Skin epidermis (tissue), 12 donors: ENCODE results near the gene DIRAS2.

Experiments used
- H3K27ac ChIP-seq, 21 experiments: fragments of 200-600 bp; sonication (generic) in 11 of 21; one replicate each; pipeline ENCODE4 v1.5.0; 2020; ENCODE audit warnings: mild to moderate bottlenecking in 3 of 21, inconsistent platforms in 2 of 21, moderate library complexity in 2 of 21
- H3K4me3 ChIP-seq, 7 experiments: fragments of 200-600 bp; sonication (generic) in 2 of 7; one replicate each; pipeline ENCODE4 v1.5.0; 2020; ENCODE audit warnings: inconsistent platforms in 2 of 7, mild to moderate bottlenecking in 2 of 7, moderate library complexity in 1 of 7

DIRAS2 gene

GRCh38 chr9:90616806-90617205, 25.8 kb downstream of the DIRAS2 start:
- no peak overlapping the region for H3K27ac ChIP-seq

GRCh38 chr9:90613502-90613901, 29.1 kb downstream of the DIRAS2 start:
- Histone ChIP-seq H3K27ac (no peak overlapping the region), H3K4me3 (no peak overlapping the region)

More at GRCh38 chr9:90616806-90617205, 25.8 kb downstream of the DIRAS2 start:
- no peak overlapping the region for H3K4me3 ChIP-seq

- no peak overlapping the region for H3K27ac ChIP-seq
Observed at GRCh38 chr9:90612957-90613356, 29.7 kb downstream of the DIRAS2 start.

GRCh38 chr9:90611568-90611967, 31.1 kb downstream of the DIRAS2 start:
- no peak overlapping the region for H3K4me3 ChIP-seq

More at GRCh38 chr9:90612957-90613356, 29.7 kb downstream of the DIRAS2 start:
- H3K4me3 ChIP-seq: no peak overlapping the region

GRCh38 chr9:90611121-90611520, 31.5 kb downstream of the DIRAS2 start:
- no peak overlapping the region for H3K4me3 ChIP-seq
- H3K27ac ChIP-seq: no peak overlapping the region

More at GRCh38 chr9:90611568-90611967, 31.1 kb downstream of the DIRAS2 start:
- no peak overlapping the region for H3K27ac ChIP-seq

GRCh38 chr9:90607701-90608516, 34.7 kb downstream of the DIRAS2 start:
- Histone ChIP-seq H3K4me3 (no peak overlapping the region), H3K27ac (no peak overlapping the region)

- Histone ChIP-seq H3K4me3 (no peak overlapping the region), H3K27ac (no peak overlapping the region)
Observed at GRCh38 chr9:90600029-90600428, 42.6 kb downstream of the DIRAS2 start.

- no peak overlapping the region for H3K27ac ChIP-seq
- no peak overlapping the region for H3K4me3 ChIP-seq
Observed at GRCh38 chr9:90598191-90598590, 44.4 kb downstream of the DIRAS2 start.

GRCh38 chr9:90593646-90594045, 49.0 kb downstream of the DIRAS2 start:
- Histone ChIP-seq H3K27ac (no peak overlapping the region), H3K4me3 (no peak overlapping the region)

- Histone ChIP-seq H3K27ac (no peak overlapping the region), H3K4me3 (no peak overlapping the region)
Observed at GRCh38 chr9:90580576-90580975, 62.0 kb downstream of the DIRAS2 start.

GRCh38 chr9:90579181-90579580, 63.4 kb downstream of the DIRAS2 start:
- Histone ChIP-seq H3K27ac (no peak overlapping the region), H3K4me3 (no peak overlapping the region)

GRCh38 chr9:90578126-90578815, 64.4 kb downstream of the DIRAS2 start:
- Histone ChIP-seq H3K27ac (no peak overlapping the region), H3K4me3 (no peak overlapping the region)

GRCh38 chr9:90569511-90569910, 73.1 kb downstream of the DIRAS2 start:
- Histone ChIP-seq H3K27ac (no peak overlapping the region), H3K4me3 (no peak overlapping the region)

- Histone ChIP-seq H3K4me3 (no peak overlapping the region), H3K27ac (no peak overlapping the region)
Observed at GRCh38 chr9:90568667-90569066, 74.0 kb downstream of the DIRAS2 start.

- H3K27ac ChIP-seq: no peak overlapping the region
- H3K4me3 ChIP-seq: no peak overlapping the region
Observed at GRCh38 chr9:90562229-90562628, 80.4 kb downstream of the DIRAS2 start.
